SK-N-SH (cell line): ENCODE measurements around the gene ITGB5. TPM values are rescaled to one million over a fixed set of nuclear protein-coding genes. Genes with fewer than 3 reads are reported as not detected.
A peak's percentile ranks its signal among the peaks of the same experiment; 100 is the strongest.

Source experiments
- CTCF ChIA-PET: fragments of 300-600, 350-600 bp; formaldehyde crosslinking; extraction: SDS; loops from one replicate; lab custom pipeline; 2021; lab: Yijun Ruan, JAX
- POLR2A ChIA-PET: fragments of 350-600 bp; sonication (Branson Sonifier 250); formaldehyde crosslinking; extraction: SDS; loops from one replicate; lab custom pipeline; 2020; ENCODE audit warnings: antibody characterized with exemption, inconsistent platforms; lab: Yijun Ruan, JAX
- DNase-seq: peaks from one replicate; pipeline ENCODE4 v3.0.0; 2012
- H2AFZ ChIP-seq: fragments of 200-600 bp; sonication (generic); 2 replicates; pipeline ENCODE4 v1.8.1; 2016; ENCODE audit warnings: antibody characterized with exemption, mild to moderate bottlenecking, low read depth
- H3F3A ChIP-seq: fragments of 200-600 bp; sonication (generic); replicated peaks from 2 replicates; pipeline ENCODE3; 2016; ENCODE audit warnings: antibody characterized with exemption, mild to moderate bottlenecking; ENCODE audit not compliant: insufficient read depth
- H3K27ac ChIP-seq, 2 experiments: fragments of 200-500 bp in 1 of 2; fragments of 200-600 bp in 1 of 2; sonication (Bioruptor generic) in 1 of 2; sonication (generic), shearing (Covaris generic) in 1 of 2; 2 replicates each; pipeline versions ENCODE4 v1.5.1 to v1.6.1; 2014 to 2016; ENCODE audit warnings: low read depth in 2 of 2, inconsistent platforms in 1 of 2, low read length in 1 of 2, mild to moderate bottlenecking in 1 of 2, mixed read lengths in 1 of 2
- H3K27me3 ChIP-seq: fragments of 200-600 bp; sonication (generic), shearing (Covaris generic); 2 replicates; pipeline ENCODE4 v1.6.1; 2016; ENCODE audit warnings: mixed run types; ENCODE audit not compliant: insufficient read depth
- H3K36me3 ChIP-seq, 2 experiments: fragments of 200-500 bp in 1 of 2; fragments of 200-600 bp in 1 of 2; sonication (Bioruptor generic) in 1 of 2; sonication (generic) in 1 of 2; replicated peaks in 1 of 2; 2 replicates each; pipeline versions ENCODE3 to v1.5.1; 2014 to 2016; ENCODE audit warnings: low read length in 1 of 2, mild to moderate bottlenecking in 1 of 2; ENCODE audit not compliant: insufficient read depth in 2 of 2, control insufficient read depth in 1 of 2
- H3K4me1 ChIP-seq, 2 experiments: fragments of 200-500 bp in 1 of 2; fragments of 200-600 bp in 1 of 2; sonication (Bioruptor generic) in 1 of 2; sonication (generic), shearing (Covaris generic) in 1 of 2; 2 replicates each; pipeline versions ENCODE4 v1.5.1 to v1.6.1; 2014 to 2016; ENCODE audit warnings: low read depth in 1 of 2, low read length in 1 of 2, mixed run types in 1 of 2; ENCODE audit not compliant: insufficient read depth in 2 of 2, control insufficient read depth in 1 of 2
- H3K4me2 ChIP-seq: fragments of 200-600 bp; sonication (generic), shearing (Covaris generic); 2 replicates; pipeline ENCODE4 v1.6.1; 2017; ENCODE audit warnings: mixed run types
- H3K4me3 ChIP-seq, 2 experiments: fragments of 200-500 bp in 1 of 2; fragments of 200-600 bp in 1 of 2; sonication (Bioruptor generic) in 1 of 2; sonication (generic), shearing (Covaris generic) in 1 of 2; 2 replicates each; pipeline versions ENCODE4 v1.5.1 to v1.8.1; 2014 to 2016; ENCODE audit warnings: low read depth in 2 of 2, inconsistent platforms in 1 of 2, low read length in 1 of 2, mild to moderate bottlenecking in 1 of 2, mixed read lengths in 1 of 2, moderate library complexity in 1 of 2
- H3K79me2 ChIP-seq: fragments of 200-600 bp; sonication (generic); 2 replicates; pipeline ENCODE4 v1.8.1; 2017; ENCODE audit warnings: mild to moderate bottlenecking; ENCODE audit not compliant: insufficient read depth
- H3K9ac ChIP-seq: fragments of 200-600 bp; sonication (generic); 2 replicates; pipeline ENCODE4 v1.6.1; 2017; ENCODE audit warnings: mixed run types
- H3K9me2 ChIP-seq: fragments of 200-600 bp; sonication (generic); 2 replicates; pipeline ENCODE4 v1.6.1; 2017; ENCODE audit warnings: mixed run types
- H3K9me3 ChIP-seq: fragments of 200-600 bp; sonication (generic); 2 replicates; pipeline ENCODE4 v1.6.1; 2017; ENCODE audit warnings: mixed run types, mild to moderate bottlenecking, moderate library complexity
- H4K20me1 ChIP-seq: fragments of 200-600 bp; sonication (generic); 2 replicates; pipeline ENCODE4 v1.6.1; 2017; ENCODE audit warnings: mild to moderate bottlenecking, mixed run types; ENCODE audit not compliant: insufficient read depth
- ELF1 ChIP-seq: IDR thresholded peaks from 2 replicates; pipeline ENCODE4 v1.4.0; 2012
- EZH2phosphoT487 ChIP-seq: fragments of 200-600 bp; sonication (generic); IDR thresholded peaks from 2 replicates; pipeline ENCODE4 v1.6.1; 2017; ENCODE audit warnings: low read depth, mixed run types, mild to moderate bottlenecking, antibody characterized with exemption, moderate library complexity, borderline replicate concordance
- FOXJ3 ChIP-seq: sonication (generic); formaldehyde crosslinking; IDR thresholded peaks from 2 replicates; pipeline ENCODE4 v1.5.1; 2020; ENCODE audit warnings: mild to moderate bottlenecking, missing genetic modification reagents
- FOXM1 ChIP-seq: IDR thresholded peaks from 2 replicates; pipeline ENCODE4 v1.4.0; 2012; ENCODE audit warnings: low read depth, mild to moderate bottlenecking
- GATA2 ChIP-seq: sonication (generic); formaldehyde crosslinking; IDR thresholded peaks from 2 replicates; pipeline ENCODE4 v1.5.0; 2020; ENCODE audit warnings: mild to moderate bottlenecking, missing genetic modification reagents
- JUND ChIP-seq: IDR thresholded peaks from 2 replicates; pipeline ENCODE4 v1.4.0; 2012
- MAX ChIP-seq: IDR thresholded peaks from 2 replicates; pipeline ENCODE4 v1.4.0; 2012; ENCODE audit warnings: low read depth
- MXI1 ChIP-seq: IDR thresholded peaks from 2 replicates; pipeline ENCODE4 v1.6.1; 2012; ENCODE audit warnings: mild to moderate bottlenecking, low read depth, low read length, improper control_type of control experiment
- NFIC ChIP-seq: IDR thresholded peaks from 2 replicates; pipeline ENCODE4 v1.4.0; 2012; ENCODE audit warnings: borderline replicate concordance
- NRF1 ChIP-seq: IDR thresholded peaks from 2 replicates; pipeline ENCODE4 v1.6.1; 2012; ENCODE audit warnings: low read depth, mild to moderate bottlenecking, low read length
- POLR2AphosphoS5 ChIP-seq: IDR thresholded peaks from 2 replicates; pipeline ENCODE4 v1.6.1; 2012; ENCODE audit warnings: low read depth, low read length
- REST ChIP-seq: IDR thresholded peaks from 2 replicates; pipeline ENCODE4 v1.6.1; 2012; ENCODE audit warnings: mild to moderate bottlenecking, low read depth, low read length, moderate library complexity
- RXRA ChIP-seq: IDR thresholded peaks from 2 replicates; pipeline ENCODE4 v1.4.0; 2012; ENCODE audit warnings: low read depth, mild to moderate bottlenecking, borderline replicate concordance
- SIN3A ChIP-seq: IDR thresholded peaks from 2 replicates; pipeline ENCODE4 v1.6.1; 2012; ENCODE audit warnings: low read depth, mild to moderate bottlenecking, low read length, moderate library complexity, borderline replicate concordance
- SMC3 ChIP-seq: IDR thresholded peaks from 2 replicates; pipeline ENCODE4 v1.6.1; 2012; ENCODE audit warnings: low read depth, low read length, improper control_type of control experiment
- TCF12 ChIP-seq: IDR thresholded peaks from 2 replicates; pipeline ENCODE4 v1.4.0; 2012
- TEAD4 ChIP-seq: IDR thresholded peaks from 2 replicates; pipeline ENCODE4 v1.4.0; 2012; ENCODE audit warnings: mild to moderate bottlenecking, borderline replicate concordance; ENCODE audit not compliant: insufficient read depth
- USF1 ChIP-seq: IDR thresholded peaks from 2 replicates; pipeline ENCODE4 v1.4.0; 2012; ENCODE audit warnings: low read depth, borderline replicate concordance
- USF2 ChIP-seq: fragments of 150-350 bp; IDR thresholded peaks from 2 replicates; pipeline ENCODE4 v1.6.1; 2017; ENCODE audit warnings: antibody characterized with exemption, low read length, low read depth, borderline replicate concordance
- WGBS: methylation state at CpG from one replicate; pipeline ENCODE4 v1.1.6; 2017; ENCODE audit warnings: low lambda C conversion rate; 5-methylcytosine and 5-hydroxymethylcytosine counted together
- polyA plus RNA-seq, 3 experiments: library from polyadenylated mRNA; depleted of rRNA; stranded (reverse); fragments of >200 nt; gene quantifications; 2 replicates each; pipeline ENCODE4 v1.2.3, GENCODE V29; 2012

ITGB5 gene
- polyA plus RNA-seq, 1 of the 3 experiments (the other 2 are of a cell fraction) = 481 TPM

- H3K27ac ChIP-seq = peak overlapping the region; percentile 36 to 68; a peak in 3 of 4 replicates
- peaks cover 19% of the 10 kb centered on the region for H3F3A ChIP-seq
- 92% methylated on average over 8 of the region's 8 CpGs for whole genome bisulfite sequencing
- peaks cover 27 to 37% of the 10 kb centered on the region in 2 experiments for H3K4me1 ChIP-seq
- no peak overlapping the region for H3K9ac ChIP-seq
- no peaks in the 10 kb centered on the region; the same call in 1 of the 2 replicates for H4K20me1 ChIP-seq
- no peaks in the 10 kb centered on the region for H3K27me3 ChIP-seq
- TF ChIP-seq SMC3 (no peak), TCF12 (no peak), FOXM1 (no peak), SIN3A (no peak), NRF1 (no peak), GATA2 (CRISPR knock-in tag) (no peak), RXRA (no peak), JUND (no peak), POLR2AphosphoS5 (no peak), MAX (no peak), REST (no peak), MXI1 (no peak), TEAD4 (no peak)
- TF ChIP-seq, all 33 proteins: peak for 0
- no peak for DNase-seq
- Histone ChIP-seq H3K4me2 (no peak overlapping the region), H3K4me3 (no peak overlapping the region), H3K9me3 (no peaks in the 10 kb centered on the region), H3K36me3 (peaks cover 31 to 53% of the 10 kb centered on the region in 2 experiments), H3K79me2 (peaks cover 15% of the 10 kb centered on the region; the same call in 1 of the 2 replicates), H2AFZ (no peak overlapping the region), H3K9me2 (no peaks in the 10 kb centered on the region)
- ChIA-PET CTCF (no interaction called here), POLR2A (no interaction called here)
Measured at GRCh38 chr3:124791639-124792151, 95.5 kb downstream of the ITGB5 start.

GRCh38 chr3:124791142-124791541 lies 96.0 kb downstream of the ITGB5 start:
- peaks cover 19% of the 10 kb centered on the region for H3F3A ChIP-seq
- peaks cover 31 to 41% of the 10 kb centered on the region in 2 experiments for H3K4me1 ChIP-seq
- ChIA-PET POLR2A (no interaction called here), CTCF (interaction anchor here (0.6 kb wide), 1 partner anchor 110 kb away, joined by 3 read pairs; no protein-coding TSS in a partner anchor)
- H3K27me3 ChIP-seq = no peaks in the 10 kb centered on the region
- WGBS = 85% methylated on average over 4 of the region's 4 CpGs
- no peaks in the 10 kb centered on the region for H3K9me3 ChIP-seq
- no peak overlapping the region for H2AFZ ChIP-seq
- DNase-seq = no peak
- H3K27ac ChIP-seq = peak overlapping the region; percentile 8 to 68; a peak in 3 of 4 replicates
- H4K20me1 ChIP-seq = no peaks in the 10 kb centered on the region; the same call in 1 of the 2 replicates
- no peak overlapping the region for H3K4me2 ChIP-seq
- H3K36me3 ChIP-seq = peaks cover 27 to 48% of the 10 kb centered on the region in 2 experiments
- no peak overlapping the region for H3K4me3 ChIP-seq
- peaks cover 20% of the 10 kb centered on the region; the same call in 1 of the 2 replicates for H3K79me2 ChIP-seq
- H3K9ac ChIP-seq = no peak overlapping the region
- no peaks in the 10 kb centered on the region for H3K9me2 ChIP-seq
- TF ChIP-seq USF2 (no peak), FOXJ3 (CRISPR knock-in tag) (no peak), ELF1 (no peak), EZH2phosphoT487 (no peak), USF1 (no peak), NFIC (no peak), TCF12 (no peak), REST (no peak), RXRA (no peak)
